SHP77 (cell line): Measurements from ENCODE around the gene E2F8.

Source experiments
- DNase-seq, 2 experiments: peaks; one replicate each; lab custom pipeline; 2025; lab: John Stamatoyannopoulos, UW

Gene E2F8

GRCh38 chr11:19187114-19187832 lies 53.5 kb downstream of the E2F8 start:
- DNase-seq, result no peak

- no peak for DNase-seq
Measured at GRCh38 chr11:19185516-19186052, 55.2 kb downstream of the E2F8 start.

- DNase-seq, result no peak
Measured at GRCh38 chr11:19185036-19185435, 55.7 kb downstream of the E2F8 start.

- DNase-seq, result no peak
Measured at GRCh38 chr11:19183646-19184045, 57.1 kb downstream of the E2F8 start.

GRCh38 chr11:19181531-19182261 lies 59.0 kb downstream of the E2F8 start:
- DNase-seq, result no peak

- DNase-seq, result no peak
Measured at GRCh38 chr11:19176629-19177186, 64.0 kb downstream of the E2F8 start.
